Superior temporal gyrus (tissue), 1 donor: ENCODE results near the gene R3HDM4.
A peak's percentile ranks its signal among the peaks of the same experiment; 100 is the strongest.

Source experiments
- DNase-seq: peaks from one replicate; pipeline ENCODE4 v3.0.0-alpha.2; 2016; ENCODE audit errors: extremely low spot score

R3HDM4 gene

GRCh38 chr19:931860-932647 lies 19.0 kb upstream of the R3HDM4 start:
- DNase-seq, result no peak

- no peak for DNase-seq
Observed at GRCh38 chr19:929891-930258, 16.9 kb upstream of the R3HDM4 start.

DNA sequence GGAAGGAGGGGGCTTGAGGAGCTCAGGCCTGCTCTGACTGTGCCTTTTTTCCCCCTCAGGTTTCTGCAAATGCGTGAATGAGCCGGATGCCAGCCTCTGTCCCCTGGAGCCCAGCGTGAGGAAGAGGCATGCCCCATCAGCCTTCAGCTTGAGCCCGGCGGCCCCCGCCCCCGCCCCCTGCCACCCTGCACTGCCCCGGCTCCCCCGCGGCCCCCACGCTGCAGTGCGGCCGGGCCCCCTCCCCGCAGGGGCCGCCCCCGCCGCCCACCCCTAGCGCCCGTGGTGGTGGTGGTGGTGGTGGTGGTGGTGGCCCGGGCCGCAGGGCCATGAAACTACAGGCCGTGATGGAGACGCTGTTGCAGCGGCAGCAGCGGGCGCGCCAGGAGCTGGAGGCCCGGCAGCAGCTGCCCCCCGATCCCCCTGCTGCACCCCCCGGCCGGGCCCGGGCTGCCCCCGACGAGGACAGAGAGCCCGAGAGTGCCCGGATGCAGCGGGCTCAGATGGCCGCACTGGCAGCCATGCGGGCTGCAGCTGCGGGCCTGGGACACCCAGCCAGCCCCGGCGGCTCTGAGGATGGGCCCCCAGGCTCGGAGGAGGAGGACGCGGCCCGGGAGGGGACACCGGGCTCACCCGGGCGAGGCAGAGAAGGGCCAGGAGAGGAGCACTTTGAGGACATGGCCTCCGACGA lies 16.3 kb upstream of the R3HDM4 start:
- DNase-seq, result no peak

GRCh38 chr19:928471-929202 lies 15.6 kb upstream of the R3HDM4 start:
- no peak for DNase-seq

GRCh38 chr19:927780-928401 lies 14.9 kb upstream of the R3HDM4 start:
- DNase-seq, result no peak

GRCh38 chr19:927351-927779 lies 14.3 kb upstream of the R3HDM4 start:
- no peak for DNase-seq

DNA sequence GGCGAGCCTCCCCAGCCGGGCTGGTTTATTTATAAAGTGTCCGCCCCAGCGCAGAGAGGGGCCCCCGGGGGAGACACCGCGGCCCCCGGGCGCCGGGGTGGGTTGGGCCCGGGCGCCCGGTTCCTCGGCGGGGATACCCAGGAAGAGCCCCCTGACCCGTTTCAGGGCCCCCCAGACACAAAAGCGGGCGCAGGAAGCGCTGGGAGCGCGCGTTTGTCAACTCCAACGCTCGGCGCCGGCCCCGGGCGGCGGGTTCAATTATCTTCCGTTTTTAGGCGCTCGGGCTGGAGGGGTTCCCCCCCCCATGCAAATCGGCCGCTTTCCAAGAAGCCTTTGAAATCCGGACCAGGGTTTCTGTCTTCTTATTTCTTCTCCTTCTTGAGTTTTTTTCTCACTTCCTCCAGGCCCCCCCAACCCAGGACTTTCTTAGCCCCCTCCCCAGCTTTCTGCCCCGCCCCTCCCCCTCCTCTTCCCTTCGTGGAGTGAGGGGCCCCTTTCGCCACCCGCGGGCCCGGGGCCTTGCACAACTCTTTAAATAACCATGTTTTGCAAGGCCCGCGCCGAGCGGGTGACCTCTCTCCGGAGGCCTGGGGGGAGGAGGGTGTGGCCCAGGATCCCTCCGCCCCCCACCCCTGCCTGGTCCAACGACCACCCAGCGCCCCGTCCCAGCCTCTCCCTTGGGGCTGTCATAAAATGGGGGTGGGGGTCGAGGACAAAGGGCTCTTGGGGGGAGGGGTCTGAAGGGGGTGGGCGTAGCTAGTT lies 13.8 kb upstream of the R3HDM4 start:
- no peak for DNase-seq

DNA sequence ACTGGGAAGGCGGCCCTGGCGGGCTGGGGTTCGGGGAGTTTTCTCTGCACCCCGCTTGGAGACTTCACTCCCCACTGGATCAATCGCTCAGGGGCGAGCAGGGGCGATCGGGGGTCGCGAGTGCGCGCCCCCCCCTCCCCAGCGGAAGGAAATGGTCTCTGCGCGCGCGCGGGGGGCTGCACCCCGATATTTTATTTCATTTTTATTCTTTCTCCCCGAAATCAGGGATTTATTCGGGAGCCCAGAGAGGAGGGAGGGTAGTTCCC lies 13.2 kb upstream of the R3HDM4 start:
- no peak for DNase-seq

GRCh38 chr19:925526-926322 lies 12.7 kb upstream of the R3HDM4 start, which contains the start of gene ARID3A:
TSS of gene ARID3A (plus strand) at chr19:926035. CDS start at chr19:929529, 3,494 bp downstream.
- peak; percentile 84 for DNase-seq

- no peak for DNase-seq
Observed at GRCh38 chr19:925087-925525, 12.1 kb upstream of the R3HDM4 start.

DNA sequence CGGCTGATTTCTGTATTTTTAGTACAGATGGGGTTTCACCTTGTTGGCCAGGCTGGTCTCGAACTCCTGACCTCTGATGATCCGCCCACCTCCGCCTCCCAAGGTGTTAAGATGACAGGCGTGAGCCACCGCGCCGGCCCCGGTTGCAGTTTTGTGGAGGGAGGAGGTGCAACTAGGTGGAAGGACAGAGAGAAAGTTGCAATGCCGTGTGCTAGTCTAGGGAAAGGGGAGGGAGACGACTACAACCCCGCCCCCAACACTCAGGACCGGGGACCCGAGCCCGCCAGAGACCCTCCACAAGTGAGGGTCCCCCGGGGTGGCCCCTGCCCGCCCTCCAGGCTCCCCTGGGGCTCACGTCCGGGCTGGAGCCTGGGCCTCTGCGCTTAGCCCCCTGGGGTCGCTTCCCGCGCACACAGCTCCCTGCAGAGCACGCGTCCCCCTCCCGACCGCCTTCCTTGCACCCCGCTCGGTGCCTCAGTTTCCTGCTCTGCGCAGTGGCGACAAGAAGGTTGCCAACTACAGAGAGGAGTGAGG lies 11.6 kb upstream of the R3HDM4 start:
- no peak for DNase-seq

DNA sequence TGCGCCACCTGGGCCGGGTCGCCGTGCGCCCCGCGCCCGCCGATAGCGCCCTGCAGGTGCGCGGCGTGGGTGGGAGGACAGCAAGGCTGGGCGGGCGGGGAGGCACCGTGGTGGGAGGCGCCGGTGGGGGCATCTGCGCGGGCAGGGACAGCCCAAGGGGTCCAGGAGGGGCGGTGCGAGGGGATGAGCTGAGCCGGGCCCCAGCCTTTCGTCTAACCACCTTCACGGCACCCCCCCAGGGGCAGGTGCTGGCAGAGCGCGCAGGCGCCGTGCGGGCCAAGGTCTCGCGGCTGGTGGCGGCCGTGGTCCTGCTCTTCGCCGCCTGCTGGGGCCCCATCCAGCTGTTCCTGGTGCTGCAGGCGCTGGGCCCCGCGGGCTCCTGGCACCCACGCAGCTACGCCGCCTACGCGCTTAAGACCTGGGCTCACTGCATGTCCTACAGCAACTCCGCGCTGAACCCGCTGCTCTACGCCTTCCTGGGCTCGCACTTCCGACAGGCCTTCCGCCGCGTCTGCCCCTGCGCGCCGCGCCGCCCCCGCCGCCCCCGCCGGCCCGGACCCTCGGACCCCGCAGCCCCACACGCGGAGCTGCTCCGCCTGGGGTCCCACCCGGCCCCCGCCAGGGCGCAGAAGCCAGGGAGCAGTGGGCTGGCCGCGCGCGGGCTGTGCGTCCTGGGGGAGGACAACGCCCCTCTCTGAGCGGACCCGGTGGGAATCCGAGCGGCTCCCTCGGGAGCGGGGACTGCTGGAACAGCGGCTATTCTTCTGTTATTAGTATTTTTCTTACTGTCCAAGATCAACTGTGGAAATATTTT lies 7.2 kb upstream of the R3HDM4 start:
- DNase-seq, result no peak

DNA sequence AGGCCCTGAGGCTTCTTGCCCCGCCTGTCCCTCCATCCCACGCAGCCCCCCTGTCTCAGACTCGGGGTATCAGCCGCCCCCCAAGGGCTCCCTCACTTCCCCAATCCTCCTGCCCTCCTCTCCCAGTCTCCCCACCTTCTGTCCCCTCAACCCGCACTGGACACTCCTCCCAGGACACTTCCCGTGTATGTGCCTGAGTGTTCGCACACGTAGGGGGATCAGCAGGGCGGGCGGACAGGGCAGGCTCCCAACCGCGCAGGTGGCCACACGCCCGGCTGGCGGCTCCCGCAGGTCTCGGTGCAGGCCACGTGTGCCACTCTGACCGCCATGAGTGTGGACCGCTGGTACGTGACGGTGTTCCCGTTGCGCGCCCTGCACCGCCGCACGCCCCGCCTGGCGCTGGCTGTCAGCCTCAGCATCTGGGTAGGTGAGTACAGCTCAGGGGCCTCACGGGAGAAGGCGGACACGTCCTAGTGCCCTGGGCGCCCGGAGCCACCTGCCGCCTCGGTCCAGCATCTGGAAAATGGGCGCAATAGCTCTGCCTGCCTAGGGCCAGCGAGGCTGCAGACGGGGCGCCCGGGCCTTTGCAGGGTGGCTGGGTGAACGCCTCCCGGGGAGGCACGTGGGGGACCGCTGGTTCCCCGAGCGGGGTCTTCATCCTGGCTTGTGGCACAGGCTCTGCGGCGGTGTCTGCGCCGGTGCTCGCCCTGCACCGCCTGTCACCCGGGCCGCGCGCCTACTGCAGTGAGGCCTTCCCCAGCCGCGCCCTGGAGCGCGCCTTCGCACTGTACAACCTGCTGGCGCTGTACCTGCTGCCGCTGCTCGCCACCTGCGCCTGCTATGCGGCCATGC lies 6.4 kb upstream of the R3HDM4 start:
- DNase-seq, result no peak

GRCh38 chr19:918481-919198 lies 5.6 kb upstream of the R3HDM4 start:
- DNase-seq, result no peak

DNA sequence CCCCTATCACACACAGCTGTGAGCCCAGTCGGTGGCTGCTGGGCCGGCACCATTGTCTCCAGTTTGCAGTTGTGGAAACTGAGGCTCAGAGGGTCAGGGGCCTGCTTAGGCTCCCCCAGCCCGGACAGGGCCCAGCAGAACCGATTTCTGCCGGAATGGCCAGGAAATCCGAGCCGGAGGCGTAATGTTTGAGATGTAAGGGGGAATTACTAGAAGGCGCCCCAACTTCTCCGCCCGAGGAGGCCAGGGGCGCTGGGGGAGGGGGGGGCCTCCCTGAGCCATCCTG lies 5.1 kb upstream of the R3HDM4 start:
- DNase-seq, result no peak

- DNase-seq, result no peak
Observed at GRCh38 chr19:917323-918151, 4.5 kb upstream of the R3HDM4 start, which contains the start of gene KISS1R. TSS of gene KISS1R (plus strand) at chr19:917333. CDS start at chr19:917503, 170 bp downstream.

DNA sequence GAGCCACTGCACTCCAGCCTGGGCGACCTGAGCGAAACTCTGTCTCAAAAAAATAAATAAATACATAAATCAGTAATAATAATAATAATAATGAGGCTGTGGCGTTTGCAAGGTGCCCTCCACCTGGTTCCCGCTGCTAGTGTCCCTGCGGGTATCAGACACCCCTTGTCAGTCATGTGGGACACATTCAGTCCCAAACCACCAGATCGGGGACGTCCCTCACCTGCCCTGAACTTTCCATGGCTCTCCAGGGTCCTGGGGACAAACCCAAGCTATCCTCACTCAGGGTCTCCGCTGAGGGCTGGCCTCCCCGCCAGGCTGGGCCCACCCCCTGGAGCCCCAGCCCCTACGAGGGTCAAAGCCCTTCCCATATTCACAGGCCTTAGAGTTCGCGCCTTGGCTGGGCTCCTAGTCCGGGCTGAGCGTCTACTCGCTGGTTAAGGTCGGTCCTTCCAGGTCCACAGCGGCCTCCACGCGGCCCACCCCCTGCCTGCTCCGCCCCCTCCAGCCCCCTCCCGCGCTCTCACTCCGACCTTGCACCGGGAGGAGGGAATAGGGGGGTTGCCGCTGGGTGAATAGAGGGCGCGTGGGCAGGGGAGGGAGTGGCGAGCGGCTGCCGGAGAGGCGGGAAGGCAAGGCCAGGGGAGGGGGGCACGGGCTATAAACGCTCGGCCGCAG lies 3.8 kb upstream of the R3HDM4 start:
- no peak for DNase-seq
